DND-41 (cell line): ENCODE results near the gene MEIS3.

ENCODE experiments used
- ATAC-seq: fragments of 200-7000 bp; cut with Tn5 transposase; 3 replicates; pipeline ENCODE4 v1.9.1; 2021; ENCODE audit warnings: low read depth; ENCODE audit not compliant: insufficient read depth
- DNase-seq: peaks from one replicate; pipeline ENCODE4 v3.0.0-alpha.2; 2020
- H2AFZ ChIP-seq: 2 replicates; pipeline ENCODE4 v1.6.0; 2012; ENCODE audit warnings: low read depth, low read length
- H3K27ac ChIP-seq: 2 replicates; pipeline ENCODE4 v1.5.1; 2012; ENCODE audit warnings: low read length, inconsistent platforms
- H3K27me3 ChIP-seq: fragments of 200-600 bp; sonication (generic); 2 replicates; pipeline ENCODE4 v1.6.0; 2012; ENCODE audit warnings: low read length, mild to moderate bottlenecking, inconsistent platforms; ENCODE audit not compliant: insufficient read depth, poor library complexity
- H3K36me3 ChIP-seq: 2 replicates; pipeline ENCODE4 v1.5.1; 2012; ENCODE audit warnings: low read length, inconsistent platforms; ENCODE audit not compliant: insufficient read depth
- H3K4me1 ChIP-seq: 2 replicates; pipeline ENCODE4 v1.5.1; 2012; ENCODE audit warnings: mild to moderate bottlenecking, low read length; ENCODE audit not compliant: insufficient read depth
- H3K4me2 ChIP-seq: 2 replicates; pipeline ENCODE4 v1.6.0; 2012; ENCODE audit warnings: mild to moderate bottlenecking, moderate library complexity, low read length, inconsistent platforms; ENCODE audit not compliant: insufficient read depth
- H3K4me3 ChIP-seq, 2 experiments: fragments of 200-600 bp in 1 of 2; shearing (Covaris generic) in 1 of 2; 2 replicates each; pipeline ENCODE4 v1.5.1; 2012 to 2016; ENCODE audit warnings: inconsistent platforms in 2 of 2, low read length in 2 of 2, mild to moderate bottlenecking in 2 of 2, low read depth in 1 of 2, moderate library complexity in 1 of 2
- H3K79me2 ChIP-seq: 2 replicates; pipeline ENCODE4 v1.6.0; 2012; ENCODE audit warnings: low read length, inconsistent platforms; ENCODE audit not compliant: insufficient read depth
- H3K9ac ChIP-seq: 2 replicates; pipeline ENCODE4 v1.6.0; 2012; ENCODE audit warnings: low read depth, mild to moderate bottlenecking, inconsistent platforms, low read length, moderate library complexity
- H3K9me3 ChIP-seq: 2 replicates; pipeline ENCODE4 v1.5.1; 2012; ENCODE audit warnings: low read length, moderate library complexity, mild to moderate bottlenecking, inconsistent platforms; ENCODE audit not compliant: insufficient read depth, severe bottlenecking
- H4K20me1 ChIP-seq: 2 replicates; pipeline ENCODE4 v1.6.0; 2012; ENCODE audit warnings: low read length; ENCODE audit not compliant: insufficient read depth
- EZH2 ChIP-seq: IDR thresholded peaks from 3 replicates; pipeline ENCODE4 v1.6.1; 2012; ENCODE audit warnings: borderline replicate concordance, low read depth, mild to moderate bottlenecking, moderate library complexity, low read length, inconsistent platforms; ENCODE audit not compliant: severe bottlenecking
- TF ChIP-seq, protein P1 (sequence below): IDR thresholded peaks from 2 replicates; pipeline ENCODE4 v1.5.1; 2012; ENCODE audit warnings: borderline replicate concordance, low read length, moderate library complexity, mild to moderate bottlenecking; ENCODE audit not compliant: poor library complexity, severe bottlenecking; ENCODE audit errors: extremely low read depth

The MEIS3 gene

DNA sequence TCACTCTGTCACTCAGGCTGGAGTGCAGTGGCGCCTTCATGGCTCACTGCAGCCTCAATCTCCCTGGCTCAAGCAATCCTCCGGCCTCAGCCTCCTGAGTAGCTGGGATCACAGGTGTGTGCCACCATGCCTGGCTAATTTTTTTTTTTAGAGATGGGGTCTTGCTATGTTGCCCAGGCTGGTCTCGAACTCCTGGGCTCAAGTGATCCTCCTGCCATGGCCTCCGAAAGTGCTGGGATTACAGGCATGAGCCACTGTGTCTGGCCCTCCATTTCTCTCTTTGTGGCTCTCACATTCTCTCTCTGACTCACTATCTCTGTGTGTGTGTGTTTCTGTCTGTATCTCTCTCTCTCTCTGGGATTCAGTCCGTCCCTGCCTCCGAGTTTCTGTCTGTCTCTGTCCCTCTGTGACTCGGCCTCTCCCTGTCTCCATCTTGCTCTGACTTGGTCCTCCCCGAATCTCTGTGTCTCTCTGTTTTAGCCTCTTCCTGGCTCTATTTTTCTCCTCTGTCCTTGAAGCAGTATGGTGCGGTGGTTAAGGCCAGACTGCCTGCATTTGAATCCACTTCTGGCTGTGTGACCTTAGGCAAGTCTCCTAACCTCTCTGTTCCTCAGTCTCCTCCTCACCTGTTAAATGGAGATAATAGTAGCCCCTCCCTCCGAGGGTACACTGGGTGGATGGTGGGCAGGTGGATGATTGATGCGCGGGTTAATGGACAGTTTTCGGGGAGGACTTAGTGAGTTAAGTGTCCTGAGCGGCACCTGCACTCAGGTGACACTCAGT is 11.0 kb downstream of the MEIS3 start:
- DNase-seq (no peak), ATAC-seq (no peak)
- Histone ChIP-seq H3K9ac (no peak overlapping the region), H3K9me3 (no peaks in the 10 kb centered on the region), H3K27ac (no peak overlapping the region), H3K27me3 (no peaks in the 10 kb centered on the region), H3K4me2 (no peak overlapping the region), H3K36me3 (no peaks in the 10 kb centered on the region), H3K79me2 (no peaks in the 10 kb centered on the region), H2AFZ (no peak overlapping the region), H3K4me1 (no peaks in the 10 kb centered on the region), H3K4me3 (no peak overlapping the region), H4K20me1 (no peaks in the 10 kb centered on the region)
- TF ChIP-seq, protein P1, sequence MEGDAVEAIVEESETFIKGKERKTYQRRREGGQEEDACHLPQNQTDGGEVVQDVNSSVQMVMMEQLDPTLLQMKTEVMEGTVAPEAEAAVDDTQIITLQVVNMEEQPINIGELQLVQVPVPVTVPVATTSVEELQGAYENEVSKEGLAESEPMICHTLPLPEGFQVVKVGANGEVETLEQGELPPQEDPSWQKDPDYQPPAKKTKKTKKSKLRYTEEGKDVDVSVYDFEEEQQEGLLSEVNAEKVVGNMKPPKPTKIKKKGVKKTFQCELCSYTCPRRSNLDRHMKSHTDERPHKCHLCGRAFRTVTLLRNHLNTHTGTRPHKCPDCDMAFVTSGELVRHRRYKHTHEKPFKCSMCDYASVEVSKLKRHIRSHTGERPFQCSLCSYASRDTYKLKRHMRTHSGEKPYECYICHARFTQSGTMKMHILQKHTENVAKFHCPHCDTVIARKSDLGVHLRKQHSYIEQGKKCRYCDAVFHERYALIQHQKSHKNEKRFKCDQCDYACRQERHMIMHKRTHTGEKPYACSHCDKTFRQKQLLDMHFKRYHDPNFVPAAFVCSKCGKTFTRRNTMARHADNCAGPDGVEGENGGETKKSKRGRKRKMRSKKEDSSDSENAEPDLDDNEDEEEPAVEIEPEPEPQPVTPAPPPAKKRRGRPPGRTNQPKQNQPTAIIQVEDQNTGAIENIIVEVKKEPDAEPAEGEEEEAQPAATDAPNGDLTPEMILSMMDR: no peak
- TF ChIP-seq EZH2: no peak

DNA sequence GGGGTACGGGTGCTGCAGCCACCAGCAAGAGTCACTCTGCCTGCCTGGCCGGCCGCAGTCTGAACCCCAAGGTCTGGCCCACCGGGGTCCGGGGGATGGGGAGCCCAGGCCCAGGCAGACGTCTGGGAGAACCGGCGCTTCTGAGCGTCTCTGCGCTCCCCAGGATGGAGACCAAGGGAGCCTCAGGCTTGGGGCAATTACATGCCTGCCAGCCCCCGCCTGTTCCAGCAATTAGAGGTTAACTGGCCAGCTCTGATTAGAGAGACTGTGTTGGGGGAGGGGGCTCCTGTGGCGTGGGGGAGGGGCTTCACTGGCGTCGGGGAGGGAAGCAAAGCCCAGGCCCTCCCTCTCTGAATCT is 11.9 kb downstream of the MEIS3 start:
- Histone ChIP-seq H3K27me3 (no peaks in the 10 kb centered on the region), H3K9ac (no peak overlapping the region), H3K79me2 (no peaks in the 10 kb centered on the region), H3K27ac (no peak overlapping the region), H2AFZ (no peak overlapping the region), H3K4me1 (no peaks in the 10 kb centered on the region), H3K9me3 (no peaks in the 10 kb centered on the region), H3K4me2 (no peak overlapping the region), H3K4me3 (no peak overlapping the region), H3K36me3 (no peaks in the 10 kb centered on the region), H4K20me1 (no peaks in the 10 kb centered on the region)
- ATAC-seq (no peak), DNase-seq (no peak)
- no peak for TF ChIP-seq EZH2
- TF ChIP-seq, protein P1: no peak

- H3K9ac ChIP-seq: no peak overlapping the region
- H3K27me3 ChIP-seq: no peaks in the 10 kb centered on the region
- H3K9me3 ChIP-seq: no peaks in the 10 kb centered on the region
- no peak overlapping the region for H3K27ac ChIP-seq
- H2AFZ ChIP-seq: no peak overlapping the region
- H3K4me3 ChIP-seq: no peak overlapping the region
- H4K20me1 ChIP-seq: no peaks in the 10 kb centered on the region
- H3K79me2 ChIP-seq: no peaks in the 10 kb centered on the region
- DNase-seq (no peak), ATAC-seq (peak; percentile 63)
- H3K4me1 ChIP-seq: no peaks in the 10 kb centered on the region
- TF ChIP-seq, protein P1: no peak
- no peak for TF ChIP-seq EZH2
- no peak overlapping the region for H3K4me2 ChIP-seq
- H3K36me3 ChIP-seq: no peaks in the 10 kb centered on the region
Measured at GRCh38 chr19:47406711-47407416, 12.5 kb downstream of the MEIS3 start.
